ENCODE measurements around the gene RUSC2. TPM values are rescaled to one million over a fixed set of nuclear protein-coding genes. Genes with fewer than 3 reads are reported as not detected.

RUSC2 gene
- total and polyA plus RNA-seq, 2 of the 13 experiments (the other 11 are each of a cell fraction or from before 2014, with no cell fraction given), result 2.8 to 3.3 TPM

DNA sequence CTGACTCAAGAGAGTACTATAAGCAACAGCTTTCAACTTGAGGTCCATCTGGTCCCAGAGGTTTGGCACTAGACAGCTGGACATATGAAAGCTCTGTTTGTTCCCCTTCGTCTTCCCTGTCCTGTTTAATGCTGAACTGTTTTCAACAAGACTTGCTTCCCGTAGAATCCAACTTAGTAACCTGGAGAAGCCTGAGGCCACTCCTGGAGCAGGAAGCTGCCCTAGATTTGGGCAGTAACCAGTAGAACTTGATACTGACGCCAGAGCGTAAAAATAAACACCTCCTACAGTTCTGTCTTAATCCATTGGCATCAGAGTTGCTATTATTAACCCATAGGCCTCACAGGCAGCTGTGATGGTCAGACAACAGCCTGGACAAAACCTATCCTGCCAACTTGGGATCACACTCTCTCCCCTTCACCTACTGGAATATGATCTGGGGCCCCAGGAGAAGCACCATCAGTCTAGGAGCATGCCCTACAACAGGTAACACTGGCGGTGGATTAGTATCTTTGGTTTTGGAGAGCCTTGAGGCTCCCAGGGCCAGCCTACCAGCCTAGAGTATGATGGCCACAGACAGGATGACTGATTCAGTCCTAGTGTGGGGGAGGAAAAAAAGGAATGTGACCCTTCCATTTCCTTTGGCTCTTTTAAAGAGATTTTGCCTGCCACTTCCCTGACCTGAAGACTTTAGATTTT is 29.2 kb downstream of the RUSC2 start:
- DNase-seq (ENCODE audit: low spot score), result no peak
- H3K4me3 ChIP-seq (replicated peaks in 1 of 3; ENCODE audit: insufficient read depth in 1 of 3, low read depth in 2 of 3, low read length in 3 of 3), result no peak overlapping the region
- no TSS peak for BruUV-seq (replicated peaks)
- H4K20me1 ChIP-seq (ENCODE audit: insufficient read depth, low read length), result no peaks in the 10 kb centered on the region; the same call in 1 of the 2 replicates
- ChIA-PET POLR2A (interaction anchor here (1.0 to 2.1 kb wide), 4 partner anchors 8 to 81 kb away, joined by 3 to 15 read pairs (median 4); partner anchors contain the start of gene RUSC2), CTCF (ENCODE audit: low intra/inter-chr PET ratio, low total read pairs) (no interaction called here)
- no peak for FAIRE-seq
- H3K4me1 ChIP-seq (ENCODE audit: insufficient read depth, low read length), result peaks cover 66% of the 10 kb centered on the region
- no peaks in the 10 kb centered on the region for H3K9me3 ChIP-seq (ENCODE audit: low read length)
- intact Hi-C loops (cut with micrococcal nuclease; ENCODE audit: unreplicated experiment) (loop anchor here (1.0 kb wide), 1 partner anchor 28 kb away; no protein-coding TSS in a partner anchor), in situ Hi-C loops (cut with HindIII; ENCODE audit: extremely low pct_ligation_motif_present, low pct_unique_long_range_greater_than_20kb) (no loop called here)
- no peaks in the 10 kb centered on the region for H3K36me3 ChIP-seq (replicated peaks in 1 of 2; ENCODE audit: control insufficient read depth in 1 of 2, insufficient read depth in 2 of 2, low read length in 2 of 2)
- no peak overlapping the region for H3K27ac ChIP-seq (ENCODE audit: extremely low read length, insufficient read depth, low read length)
- no peak for ATAC-seq
- no peaks in the 10 kb centered on the region for H3K27me3 ChIP-seq (ENCODE audit: control insufficient read depth in 1 of 2, insufficient read depth in 2 of 2, low read length in 2 of 2)
- TF ChIP-seq NFYC (CRISPR knock-in tag; IDR thresholded peaks at IDR 0.05), result no peak
- no peak for TF ChIP-seq ZNF768 (CRISPR knock-in tag; IDR thresholded peaks at IDR 0.05)
- TF ChIP-seq, protein P1, sequence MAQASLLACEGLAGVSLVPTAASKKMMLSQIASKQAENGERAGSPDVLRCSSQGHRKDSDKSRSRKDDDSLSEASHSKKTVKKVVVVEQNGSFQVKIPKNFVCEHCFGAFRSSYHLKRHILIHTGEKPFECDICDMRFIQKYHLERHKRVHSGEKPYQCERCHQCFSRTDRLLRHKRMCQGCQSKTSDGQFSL (CRISPR knock-in tag; IDR thresholded peaks at IDR 0.05), result no peak
- TF ChIP-seq ZNF543 (CRISPR knock-in tag; IDR thresholded peaks at IDR 0.05), result no peak
- no peak for TF ChIP-seq PCBP1 (IDR thresholded peaks at IDR 0.05; ENCODE audit: borderline replicate concordance, low read depth, low read length)
- TF ChIP-seq, protein P2, sequence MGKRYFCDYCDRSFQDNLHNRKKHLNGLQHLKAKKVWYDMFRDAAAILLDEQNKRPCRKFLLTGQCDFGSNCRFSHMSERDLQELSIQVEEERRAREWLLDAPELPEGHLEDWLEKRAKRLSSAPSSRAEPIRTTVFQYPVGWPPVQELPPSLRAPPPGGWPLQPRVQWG (CRISPR knock-in tag; IDR thresholded peaks at IDR 0.05; ENCODE audit: borderline replicate concordance, low read depth), result no peak
- TF ChIP-seq, protein P3, sequence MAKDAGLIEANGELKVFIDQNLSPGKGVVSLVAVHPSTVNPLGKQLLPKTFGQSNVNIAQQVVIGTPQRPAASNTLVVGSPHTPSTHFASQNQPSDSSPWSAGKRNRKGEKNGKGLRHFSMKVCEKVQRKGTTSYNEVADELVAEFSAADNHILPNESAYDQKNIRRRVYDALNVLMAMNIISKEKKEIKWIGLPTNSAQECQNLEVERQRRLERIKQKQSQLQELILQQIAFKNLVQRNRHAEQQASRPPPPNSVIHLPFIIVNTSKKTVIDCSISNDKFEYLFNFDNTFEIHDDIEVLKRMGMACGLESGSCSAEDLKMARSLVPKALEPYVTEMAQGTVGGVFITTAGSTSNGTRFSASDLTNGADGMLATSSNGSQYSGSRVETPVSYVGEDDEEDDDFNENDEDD (CRISPR knock-in tag; IDR thresholded peaks at IDR 0.05; ENCODE audit: borderline replicate concordance), result no peak
- WGBS (ENCODE audit: low lambda C conversion rate), result 85% methylated on average over 5 of the region's 5 CpGs
- H3K9ac ChIP-seq (ENCODE audit: insufficient read depth, low read depth, low read length), result no peak overlapping the region
- H3K4me2 ChIP-seq (ENCODE audit: low read depth, low read length), result no peak overlapping the region
- no peak overlapping the region for H2AFZ ChIP-seq (ENCODE audit: low read length)
- H3K79me2 ChIP-seq (ENCODE audit: insufficient read depth, low read length), result no peaks in the 10 kb centered on the region
